Measurements from ENCODE around the gene STK11. TPM values are rescaled to one million over a fixed set of nuclear protein-coding genes. Genes with fewer than 3 reads are reported as not detected.

The STK11 gene
- total RNA-seq, 1 donor from 2014 or later = 80.4 TPM

GRCh38 chr19:1159864-1160595 is 45.5 kb upstream of the STK11 start:
- no peak for TF ChIP-seq CTCF (conservative IDR thresholded peaks at IDR 0.05; ENCODE audit: low read depth, low read length)
- no peak for DNase-seq (ENCODE audit: low read depth)
- H3K4me3 ChIP-seq (ENCODE audit: low read depth, low read length) = no peak overlapping the region

GRCh38 chr19:1161716-1162115 is 43.9 kb upstream of the STK11 start:
- TF ChIP-seq CTCF (conservative IDR thresholded peaks at IDR 0.05; ENCODE audit: low read depth, low read length) = no peak
- DNase-seq (ENCODE audit: low read depth) = no peak
- H3K4me3 ChIP-seq (ENCODE audit: low read depth, low read length) = no peak overlapping the region

GRCh38 chr19:1162404-1163282 is 42.9 kb upstream of the STK11 start:
- no peak overlapping the region for H3K4me3 ChIP-seq (ENCODE audit: low read depth, low read length)
- no peak for DNase-seq (ENCODE audit: low read depth)
- TF ChIP-seq CTCF (conservative IDR thresholded peaks at IDR 0.05; ENCODE audit: low read depth, low read length) = no peak

- no peak for TF ChIP-seq CTCF (conservative IDR thresholded peaks at IDR 0.05; ENCODE audit: low read depth, low read length)
- no peak overlapping the region for H3K4me3 ChIP-seq (ENCODE audit: low read depth, low read length)
- DNase-seq (ENCODE audit: low read depth) = no peak
These were observed 42.2 kb upstream of the STK11 start for GRCh38 chr19:1163283-1163933.

- H3K4me3 ChIP-seq (ENCODE audit: low read depth, low read length) = no peak overlapping the region
- no peak for DNase-seq (ENCODE audit: low read depth)
- no peak for TF ChIP-seq CTCF (conservative IDR thresholded peaks at IDR 0.05; ENCODE audit: low read depth, low read length)
These were observed 41.5 kb upstream of the STK11 start for GRCh38 chr19:1163934-1164683.

GRCh38 chr19:1164684-1165531 is 40.7 kb upstream of the STK11 start:
- H3K4me3 ChIP-seq (ENCODE audit: low read depth, low read length) = no peak overlapping the region
- TF ChIP-seq CTCF (conservative IDR thresholded peaks at IDR 0.05; ENCODE audit: low read depth, low read length) = no peak
- DNase-seq (ENCODE audit: low read depth) = no peak
